HepG2 (cell line): ENCODE measurements around the gene CUEDC2. TPM values are rescaled to one million over a fixed set of nuclear protein-coding genes. Genes with fewer than 3 reads are reported as not detected.
A peak's percentile ranks its signal among the peaks of the same experiment; 100 is the strongest.

Experiments
- AGO2 ChIP-seq: fragments of 200-400 bp; formaldehyde crosslinking; optimal IDR thresholded peaks from 2 replicates; pipeline ENCODE3; 2017; ENCODE audit warnings: mild to moderate bottlenecking, low read depth, low read length, moderate library complexity
- ARNTL ChIP-seq: sonication (generic); formaldehyde crosslinking; IDR thresholded peaks from 2 replicates; pipeline ENCODE4 v1.4.0; 2020; ENCODE audit warnings: mild to moderate bottlenecking, missing genetic modification reagents
- ESRRA ChIP-seq: sonication (generic); formaldehyde crosslinking; IDR thresholded peaks from 2 replicates; pipeline ENCODE4 v1.5.1; 2020; ENCODE audit warnings: mild to moderate bottlenecking, low read depth, missing genetic modification reagents
- FOXA3 ChIP-seq: IDR thresholded peaks from 2 replicates; pipeline ENCODE4 v1.6.1; 2016; ENCODE audit warnings: missing genetic modification reagents, missing compliant biosample characterization
- KAT8 ChIP-seq: IDR thresholded peaks from 2 replicates; pipeline ENCODE4 v1.6.1; 2016; ENCODE audit warnings: missing genetic modification reagents, missing compliant biosample characterization
- KDM3A ChIP-seq: IDR thresholded peaks from 2 replicates; pipeline ENCODE4 v1.6.1; 2018; ENCODE audit warnings: low read depth, missing compliant biosample characterization
- KLF9 ChIP-seq: IDR thresholded peaks from 2 replicates; pipeline ENCODE4 v1.6.1; 2016; ENCODE audit warnings: low read depth
- MAFK ChIP-seq, 2 experiments: IDR thresholded peaks in 1 of 2; conservative IDR thresholded peaks in 1 of 2; 2 replicates each; pipeline ENCODE4 v1.6.1; 2011; ENCODE audit warnings: improper control_type of control experiment in 2 of 2, low read length in 2 of 2
- PHF5A ChIP-seq: IDR thresholded peaks from one replicate; pipeline ENCODE4 v1.6.1; 2018; ENCODE audit warnings: low read depth, missing genetic modification reagents; ENCODE audit not compliant: unreplicated experiment
- POGZ ChIP-seq: sonication (generic); formaldehyde crosslinking; IDR thresholded peaks from 2 replicates; pipeline ENCODE4 v1.4.0; 2020; ENCODE audit warnings: mild to moderate bottlenecking, missing genetic modification reagents
- PRMT3 ChIP-seq: sonication (generic); formaldehyde crosslinking; IDR thresholded peaks from 2 replicates; pipeline ENCODE4 v1.8.1; 2022; ENCODE audit warnings: low read depth, mild to moderate bottlenecking, moderate library complexity, missing genetic modification reagents, borderline replicate concordance
- RXRB ChIP-seq: IDR thresholded peaks from 2 replicates; pipeline ENCODE4 v1.6.1; 2016; ENCODE audit warnings: borderline replicate concordance, missing genetic modification reagents, missing compliant biosample characterization
- SATB2 ChIP-seq: sonication (generic); formaldehyde crosslinking; IDR thresholded peaks from 2 replicates; pipeline ENCODE4 v1.5.0; 2020; ENCODE audit warnings: missing genetic modification reagents
- SRF ChIP-seq: IDR thresholded peaks from 2 replicates; pipeline ENCODE4 v1.6.1; 2011; ENCODE audit warnings: mild to moderate bottlenecking, low read depth, low read length, moderate library complexity
- U2AF1 ChIP-seq: fragments of 200-400 bp; formaldehyde crosslinking; optimal IDR thresholded peaks from 2 replicates; pipeline ENCODE3; 2017; ENCODE audit warnings: mild to moderate bottlenecking, low read depth, low read length
- ZNF451 ChIP-seq: sonication (generic); formaldehyde crosslinking; IDR thresholded peaks from 2 replicates; pipeline ENCODE4 v1.5.0; 2020; ENCODE audit warnings: mild to moderate bottlenecking, missing genetic modification reagents
- ZNF552 ChIP-seq: sonication (generic); formaldehyde crosslinking; IDR thresholded peaks from 2 replicates; pipeline ENCODE4 v1.9.0; 2022; ENCODE audit warnings: missing genetic modification reagents, mild to moderate bottlenecking, borderline replicate concordance
- ZNF615 ChIP-seq: sonication (generic); formaldehyde crosslinking; IDR thresholded peaks from 2 replicates; pipeline ENCODE4 v1.5.0; 2020; ENCODE audit warnings: mild to moderate bottlenecking, missing genetic modification reagents, borderline replicate concordance
- polyA plus RNA-seq, 8 experiments: library from polyadenylated mRNA; depleted of rRNA in 3 of 8; stranded (reverse) in 7 of 8; unstranded in 1 of 8; fragments of >200 nt; fragmentation: Illumina TruSeq in 4 of 8; extraction: Trizol in 4 of 8; gene quantifications; 2 replicates each; pipeline versions ENCODE4 v1.2.1 to v1.2.3, GENCODE V29; 2011 to 2016; ENCODE audit warnings: low read depth in 4 of 8, missing spikeins in 1 of 8, mixed read lengths in 1 of 8; ENCODE audit not compliant: insufficient read depth in 1 of 8
- total RNA-seq, 5 experiments: library from RNA; depleted of rRNA; stranded (reverse); fragments of >200 nt; fragmentation: Illumina TruSeq; extraction: Trizol; gene quantifications; 2 replicates each; pipeline ENCODE4 v1.2.3, GENCODE V29; 2016; ENCODE audit warnings: low read depth in 1 of 5
- TF ChIP-seq, protein P1 (sequence below): sonication (generic); formaldehyde crosslinking; IDR thresholded peaks from 2 replicates; pipeline ENCODE4 v1.4.0; 2020; ENCODE audit warnings: missing genetic modification reagents
- TF ChIP-seq, protein P2 (sequence below): sonication (generic); formaldehyde crosslinking; IDR thresholded peaks from 2 replicates; pipeline ENCODE4 v1.4.0; 2020; ENCODE audit warnings: missing genetic modification reagents, borderline replicate concordance
- TF ChIP-seq, protein P3 (sequence below): sonication (generic); formaldehyde crosslinking; IDR thresholded peaks from 2 replicates; pipeline ENCODE4 v1.8.1; 2022; ENCODE audit warnings: low read depth, mild to moderate bottlenecking, missing genetic modification reagents
- TF ChIP-seq, protein P4 (sequence below): sonication (generic); formaldehyde crosslinking; IDR thresholded peaks from 2 replicates; pipeline ENCODE4 v1.4.0; 2020; ENCODE audit warnings: missing genetic modification reagents
- TF ChIP-seq, protein P5 (sequence below): sonication (generic); formaldehyde crosslinking; IDR thresholded peaks from 2 replicates; pipeline ENCODE4 v1.5.0; 2020; ENCODE audit warnings: missing genetic modification reagents

Gene CUEDC2
- total and polyA plus RNA-seq, 2 of the 13 experiments (the other 11 are each of a cell fraction or from before 2014, with no cell fraction given) = 13.1 to 18.4 TPM

DNA sequence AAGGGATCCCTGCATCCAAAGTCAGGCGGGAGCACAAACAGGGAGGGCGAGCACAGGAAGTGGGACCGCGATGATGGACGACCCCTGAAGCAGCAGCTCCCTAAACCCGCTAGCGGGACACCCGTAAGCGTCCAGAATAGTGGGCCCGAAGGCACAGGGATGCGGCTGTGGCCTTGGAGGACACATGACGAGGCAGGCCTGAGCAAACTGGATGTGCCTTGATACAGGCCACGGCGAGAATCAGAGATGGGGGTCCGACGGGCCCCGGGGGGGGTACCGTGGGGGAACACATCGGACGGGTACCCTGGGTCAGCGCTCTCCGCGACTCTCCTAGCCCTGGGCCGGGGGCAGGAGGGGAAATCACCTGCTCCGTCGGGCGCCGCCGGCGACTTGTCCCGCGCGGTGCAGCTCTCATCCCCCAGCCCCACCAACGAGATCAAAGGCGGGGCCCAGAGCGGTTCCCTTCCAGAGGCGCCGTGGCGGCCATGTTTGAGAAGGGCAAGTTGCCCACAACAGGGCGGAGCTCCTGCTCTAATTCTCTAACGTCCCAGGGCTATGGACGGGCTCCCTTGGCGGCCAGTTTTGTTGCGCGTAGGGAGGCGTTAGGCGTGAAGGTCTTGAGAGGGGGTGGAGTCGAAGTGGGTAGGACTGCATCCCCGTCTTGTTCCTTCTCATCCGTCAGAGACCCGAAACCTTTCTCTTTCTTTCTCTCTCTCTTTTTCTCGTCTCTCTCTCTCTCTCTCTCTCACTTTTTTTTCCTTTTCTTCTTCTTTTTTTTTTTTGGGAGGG is at the start of gene CUEDC2 (continued):
- TF ChIP-seq, protein P1, sequence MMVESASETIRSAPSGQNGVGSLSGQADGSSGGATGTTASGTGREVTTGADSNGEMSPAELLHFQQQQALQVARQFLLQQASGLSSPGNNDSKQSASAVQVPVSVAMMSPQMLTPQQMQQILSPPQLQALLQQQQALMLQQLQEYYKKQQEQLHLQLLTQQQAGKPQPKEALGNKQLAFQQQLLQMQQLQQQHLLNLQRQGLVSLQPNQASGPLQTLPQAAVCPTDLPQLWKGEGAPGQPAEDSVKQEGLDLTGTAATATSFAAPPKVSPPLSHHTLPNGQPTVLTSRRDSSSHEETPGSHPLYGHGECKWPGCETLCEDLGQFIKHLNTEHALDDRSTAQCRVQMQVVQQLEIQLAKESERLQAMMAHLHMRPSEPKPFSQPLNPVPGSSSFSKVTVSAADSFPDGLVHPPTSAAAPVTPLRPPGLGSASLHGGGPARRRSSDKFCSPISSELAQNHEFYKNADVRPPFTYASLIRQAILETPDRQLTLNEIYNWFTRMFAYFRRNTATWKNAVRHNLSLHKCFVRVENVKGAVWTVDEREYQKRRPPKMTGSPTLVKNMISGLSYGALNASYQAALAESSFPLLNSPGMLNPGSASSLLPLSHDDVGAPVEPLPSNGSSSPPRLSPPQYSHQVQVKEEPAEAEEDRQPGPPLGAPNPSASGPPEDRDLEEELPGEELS (CRISPR knock-in tag) = peak; percentile 20; the same call in 1 of the 2 replicates
- TF ChIP-seq U2AF1 (peak; percentile 58), SRF (no peak), MAFK (conservative IDR thresholded peaks at IDR 0.05 in 1 of 2, IDR thresholded peaks at IDR 0.05 in 1 of 2; ENCODE audit: low read length in 2 of 2) (no peak), ZNF451 (CRISPR knock-in tag) (0 out of 2 replicates have a peak, but pooled peaks have one; percentile 30), ESRRA (peak; percentile 53), KDM3A (CRISPR knock-in tag) (peak; percentile 61; the same call in 1 of the 2 replicates), ARNTL (CRISPR knock-in tag) (peak; percentile 61; the same call in 1 of the 2 replicates), ZNF615 (CRISPR knock-in tag) (peak; percentile 83; the same call in 1 of the 2 replicates), AGO2 (peak; percentile 63), POGZ (peak; percentile 54), ZNF552 (CRISPR knock-in tag) (no peak), PRMT3 (no peak), SATB2 (CRISPR knock-in tag) (no peak), RXRB (CRISPR knock-in tag) (peak; percentile 65; the same call in 1 of the 2 replicates), KLF9 (CRISPR knock-in tag) (no peak), KAT8 (peak; percentile 90), FOXA3 (CRISPR knock-in tag) (peak; percentile 52), PHF5A (CRISPR knock-in tag) (peak; percentile 82)
- TF ChIP-seq, protein P2, sequence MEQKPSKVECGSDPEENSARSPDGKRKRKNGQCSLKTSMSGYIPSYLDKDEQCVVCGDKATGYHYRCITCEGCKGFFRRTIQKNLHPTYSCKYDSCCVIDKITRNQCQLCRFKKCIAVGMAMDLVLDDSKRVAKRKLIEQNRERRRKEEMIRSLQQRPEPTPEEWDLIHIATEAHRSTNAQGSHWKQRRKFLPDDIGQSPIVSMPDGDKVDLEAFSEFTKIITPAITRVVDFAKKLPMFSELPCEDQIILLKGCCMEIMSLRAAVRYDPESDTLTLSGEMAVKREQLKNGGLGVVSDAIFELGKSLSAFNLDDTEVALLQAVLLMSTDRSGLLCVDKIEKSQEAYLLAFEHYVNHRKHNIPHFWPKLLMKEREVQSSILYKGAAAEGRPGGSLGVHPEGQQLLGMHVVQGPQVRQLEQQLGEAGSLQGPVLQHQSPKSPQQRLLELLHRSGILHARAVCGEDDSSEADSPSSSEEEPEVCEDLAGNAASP (CRISPR knock-in tag) = no peak
- TF ChIP-seq, protein P3, sequence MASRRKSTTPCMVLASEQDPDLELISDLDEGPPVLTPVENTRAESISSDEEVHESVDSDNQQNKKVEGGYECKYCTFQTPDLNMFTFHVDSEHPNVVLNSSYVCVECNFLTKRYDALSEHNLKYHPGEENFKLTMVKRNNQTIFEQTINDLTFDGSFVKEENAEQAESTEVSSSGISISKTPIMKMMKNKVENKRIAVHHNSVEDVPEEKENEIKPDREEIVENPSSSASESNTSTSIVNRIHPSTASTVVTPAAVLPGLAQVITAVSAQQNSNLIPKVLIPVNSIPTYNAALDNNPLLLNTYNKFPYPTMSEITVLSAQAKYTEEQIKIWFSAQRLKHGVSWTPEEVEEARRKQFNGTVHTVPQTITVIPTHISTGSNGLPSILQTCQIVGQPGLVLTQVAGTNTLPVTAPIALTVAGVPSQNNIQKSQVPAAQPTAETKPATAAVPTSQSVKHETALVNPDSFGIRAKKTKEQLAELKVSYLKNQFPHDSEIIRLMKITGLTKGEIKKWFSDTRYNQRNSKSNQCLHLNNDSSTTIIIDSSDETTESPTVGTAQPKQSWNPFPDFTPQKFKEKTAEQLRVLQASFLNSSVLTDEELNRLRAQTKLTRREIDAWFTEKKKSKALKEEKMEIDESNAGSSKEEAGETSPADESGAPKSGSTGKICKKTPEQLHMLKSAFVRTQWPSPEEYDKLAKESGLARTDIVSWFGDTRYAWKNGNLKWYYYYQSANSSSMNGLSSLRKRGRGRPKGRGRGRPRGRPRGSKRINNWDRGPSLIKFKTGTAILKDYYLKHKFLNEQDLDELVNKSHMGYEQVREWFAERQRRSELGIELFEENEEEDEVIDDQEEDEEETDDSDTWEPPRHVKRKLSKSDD (CRISPR knock-in tag) = peak; percentile 87
- TF ChIP-seq, protein P4, sequence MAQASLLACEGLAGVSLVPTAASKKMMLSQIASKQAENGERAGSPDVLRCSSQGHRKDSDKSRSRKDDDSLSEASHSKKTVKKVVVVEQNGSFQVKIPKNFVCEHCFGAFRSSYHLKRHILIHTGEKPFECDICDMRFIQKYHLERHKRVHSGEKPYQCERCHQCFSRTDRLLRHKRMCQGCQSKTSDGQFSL (CRISPR knock-in tag) = peak; percentile 61
- TF ChIP-seq, protein P5, sequence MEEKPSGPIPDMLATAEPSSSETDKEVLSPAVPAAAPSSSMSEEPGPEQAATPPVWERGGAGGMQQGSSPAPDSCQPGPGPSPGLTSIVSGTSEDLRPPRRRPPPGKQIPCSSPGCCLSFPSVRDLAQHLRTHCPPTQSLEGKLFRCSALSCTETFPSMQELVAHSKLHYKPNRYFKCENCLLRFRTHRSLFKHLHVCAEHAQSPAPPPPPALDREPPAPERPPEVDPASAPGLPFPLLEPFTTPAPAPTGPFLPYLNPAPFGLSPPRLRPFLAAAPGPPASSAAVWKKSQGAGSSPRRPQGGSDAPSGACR (CRISPR knock-in tag) = no peak
